ENCODE data around the gene LYSET.
"Not testable (repeated sequence)": the region's sequence is repeated elsewhere in the genome, so short reads cannot be mapped to it uniquely, and the experiment has no call there.

The LYSET gene

GRCh38 chr14:93230539-93230938 is 45.4 kb downstream of the LYSET start:
- FAIRE-seq = no peak

- FAIRE-seq = no peak
These were observed 46.2 kb downstream of the LYSET start for GRCh38 chr14:93231129-93231979.

GRCh38 chr14:93232159-93232558 is 47.0 kb downstream of the LYSET start:
- no peak for FAIRE-seq

GRCh38 chr14:93233078-93233477 is 48.0 kb downstream of the LYSET start:
- FAIRE-seq = not testable (repeated sequence)

- no peak for FAIRE-seq
These were observed 49.7 kb downstream of the LYSET start for GRCh38 chr14:93234798-93235197.

Data from A204.1 (cell line).